Neural cell (in vitro differentiated cells): ENCODE measurements around the gene RSPH9. TPM values are rescaled to one million over a fixed set of nuclear protein-coding genes. Genes with fewer than 3 reads are reported as not detected.

Source experiments
- H2AFZ ChIP-seq: fragments of 200-600, 300-800 bp; sonication (generic), shearing (Covaris generic); 2 replicates; pipeline ENCODE4 v1.6.0; 2014; ENCODE audit warnings: low read depth, mild to moderate bottlenecking, antibody characterized with exemption, low read length, moderate library complexity
- H3F3A ChIP-seq: fragments of 200-600 bp; shearing (Covaris generic); 2 replicates; pipeline ENCODE4 v1.6.1; 2016; ENCODE audit warnings: mild to moderate bottlenecking, moderate library complexity, mixed read lengths, antibody characterized with exemption, low read length; ENCODE audit not compliant: insufficient read depth, poor library complexity, severe bottlenecking
- H3K27ac ChIP-seq: fragments of 200-600, 300-800 bp; sonication (generic), shearing (Covaris generic); 2 replicates; pipeline ENCODE4 v1.5.1; 2014; ENCODE audit warnings: mild to moderate bottlenecking, low read length, moderate library complexity
- H3K27me3 ChIP-seq: fragments of 300-800, 200-600 bp; sonication (generic), shearing (Covaris generic); 2 replicates; pipeline ENCODE4 v1.6.0; 2014; ENCODE audit warnings: mild to moderate bottlenecking, low read depth, low read length, moderate library complexity; ENCODE audit not compliant: insufficient read depth
- H3K36me3 ChIP-seq: fragments of 300-800, 200-600 bp; sonication (generic), shearing (Covaris generic); 2 replicates; pipeline ENCODE4 v1.5.1; 2014; ENCODE audit warnings: mild to moderate bottlenecking, antibody characterized with exemption, low read length, moderate library complexity; ENCODE audit not compliant: insufficient read depth
- H3K4me2 ChIP-seq: fragments of 300-800, 200-600 bp; sonication (generic), shearing (Covaris generic); 2 replicates; pipeline ENCODE4 v1.6.0; 2014; ENCODE audit warnings: mild to moderate bottlenecking, low read length
- H3K4me3 ChIP-seq: fragments of 300-800, 200-600 bp; sonication (generic), shearing (Covaris generic); 2 replicates; pipeline ENCODE4 v1.5.1; 2014; ENCODE audit warnings: mild to moderate bottlenecking, low read length, moderate library complexity
- H3K79me2 ChIP-seq: fragments of 200-600 bp; shearing (Covaris generic); replicated peaks from 2 replicates; pipeline ENCODE4 v1.6.0; 2014; ENCODE audit warnings: mild to moderate bottlenecking, low read length, moderate library complexity; ENCODE audit not compliant: insufficient read depth
- H3K9ac ChIP-seq: fragments of 300-800, 200-600 bp; sonication (generic), shearing (Covaris generic); 2 replicates; pipeline ENCODE4 v1.6.1; 2016; ENCODE audit warnings: mild to moderate bottlenecking, low read length, mixed read lengths
- H3K9me2 ChIP-seq: fragments of 200-600 bp; shearing (Covaris generic); 2 replicates; pipeline ENCODE4 v1.6.1; 2016; ENCODE audit warnings: mild to moderate bottlenecking, low read length, mixed read lengths; ENCODE audit not compliant: insufficient read depth
- H3K9me3 ChIP-seq: fragments of 200-600, 300-800 bp; sonication (generic), shearing (Covaris generic); 2 replicates; pipeline ENCODE4 v1.6.1; 2016; ENCODE audit warnings: mild to moderate bottlenecking, mixed run types, low read length, moderate library complexity, mixed read lengths
- H4K20me1 ChIP-seq: fragments of 200-600 bp; shearing (Covaris generic); 2 replicates; pipeline ENCODE4 v1.6.1; 2016; ENCODE audit warnings: mild to moderate bottlenecking, mixed run types; ENCODE audit not compliant: insufficient read depth
- EP300 ChIP-seq: fragments of 450-650 bp; conservative IDR thresholded peaks from 2 replicates; pipeline ENCODE4 v1.6.1; 2014; ENCODE audit warnings: antibody characterized with exemption, mild to moderate bottlenecking, moderate library complexity; ENCODE audit not compliant: poor library complexity, severe bottlenecking
- EZH2 ChIP-seq: fragments of 200-600, 300-800 bp; shearing (Covaris generic), sonication (generic); IDR thresholded peaks from 2 replicates; pipeline ENCODE4 v1.6.1; 2014; ENCODE audit warnings: antibody characterized with exemption, low read length, borderline replicate concordance, mild to moderate bottlenecking; ENCODE audit not compliant: insufficient read depth, poor library complexity, severe bottlenecking
- MXI1 ChIP-seq: fragments of 450-650 bp; conservative IDR thresholded peaks from 2 replicates; pipeline ENCODE4 v1.6.1; 2014; ENCODE audit warnings: antibody characterized with exemption, mild to moderate bottlenecking; ENCODE audit not compliant: poor library complexity, severe bottlenecking
- POLR2AphosphoS5 ChIP-seq: IDR thresholded peaks from 2 replicates; pipeline ENCODE4 v1.6.1; 2012
- RAD21 ChIP-seq: fragments of 450-650 bp; conservative IDR thresholded peaks from 2 replicates; pipeline ENCODE4 v1.6.1; 2014; ENCODE audit warnings: antibody characterized with exemption, mild to moderate bottlenecking, moderate library complexity
- SMC3 ChIP-seq: fragments of 450-650 bp; conservative IDR thresholded peaks from 2 replicates; pipeline ENCODE4 v1.6.1; 2014; ENCODE audit warnings: antibody characterized with exemption, mild to moderate bottlenecking, moderate library complexity; ENCODE audit not compliant: poor library complexity
- TAF1 ChIP-seq: IDR thresholded peaks from 2 replicates; pipeline ENCODE4 v1.6.1; 2012; ENCODE audit warnings: low read depth
- polyA plus RNA-seq: library from polyadenylated mRNA; depleted of rRNA; stranded (reverse); fragments of >200 nt; gene quantifications from 2 replicates; pipeline ENCODE4 v1.2.3, GENCODE V29; 2014
- TF ChIP-seq, protein P1 (sequence below): fragments of 450-650 bp; IDR thresholded peaks from 2 replicates; pipeline ENCODE4 v1.5.1; 2014; ENCODE audit warnings: antibody characterized with exemption, mild to moderate bottlenecking, moderate library complexity; ENCODE audit not compliant: poor library complexity, severe bottlenecking
- TF ChIP-seq, protein P2 (sequence below): IDR thresholded peaks from 2 replicates; pipeline ENCODE4 v1.6.1; 2012; ENCODE audit warnings: borderline replicate concordance

RSPH9 gene
- polyA plus RNA-seq, 1 donor from 2014 or later: 0.88 TPM

DNA sequence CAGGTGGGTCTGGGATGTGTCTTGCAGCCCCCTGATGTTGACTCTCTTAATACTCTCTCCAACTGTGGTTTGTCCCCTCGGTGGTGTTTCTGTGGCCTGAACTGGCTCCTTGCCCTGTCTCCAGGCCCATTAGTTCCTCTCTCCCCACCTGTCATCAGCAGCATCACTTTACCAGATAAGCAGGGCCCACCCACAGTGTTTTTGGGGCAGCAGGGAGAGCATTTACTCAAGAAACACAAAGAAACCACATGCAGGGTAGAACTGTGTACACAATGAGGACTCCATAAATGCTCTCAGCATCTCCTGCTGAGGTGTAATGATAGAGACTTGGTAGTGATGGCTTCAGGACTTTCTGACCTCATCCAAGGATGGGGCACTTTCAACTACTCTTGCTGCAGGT is 62.9 kb downstream of the RSPH9 start:
- Histone ChIP-seq H3K79me2 (no peaks in the 10 kb centered on the region), H3K4me2 (no peak overlapping the region), H3K36me3 (no peaks in the 10 kb centered on the region), H3K4me3 (no peak overlapping the region), H2AFZ (no peak overlapping the region), H3F3A (no peaks in the 10 kb centered on the region), H3K27me3 (no peaks in the 10 kb centered on the region), H3K9me3 (no peaks in the 10 kb centered on the region), H3K9me2 (no peaks in the 10 kb centered on the region), H3K27ac (no peak overlapping the region), H3K9ac (no peak overlapping the region), H4K20me1 (no peaks in the 10 kb centered on the region)
- TF ChIP-seq, protein P1, sequence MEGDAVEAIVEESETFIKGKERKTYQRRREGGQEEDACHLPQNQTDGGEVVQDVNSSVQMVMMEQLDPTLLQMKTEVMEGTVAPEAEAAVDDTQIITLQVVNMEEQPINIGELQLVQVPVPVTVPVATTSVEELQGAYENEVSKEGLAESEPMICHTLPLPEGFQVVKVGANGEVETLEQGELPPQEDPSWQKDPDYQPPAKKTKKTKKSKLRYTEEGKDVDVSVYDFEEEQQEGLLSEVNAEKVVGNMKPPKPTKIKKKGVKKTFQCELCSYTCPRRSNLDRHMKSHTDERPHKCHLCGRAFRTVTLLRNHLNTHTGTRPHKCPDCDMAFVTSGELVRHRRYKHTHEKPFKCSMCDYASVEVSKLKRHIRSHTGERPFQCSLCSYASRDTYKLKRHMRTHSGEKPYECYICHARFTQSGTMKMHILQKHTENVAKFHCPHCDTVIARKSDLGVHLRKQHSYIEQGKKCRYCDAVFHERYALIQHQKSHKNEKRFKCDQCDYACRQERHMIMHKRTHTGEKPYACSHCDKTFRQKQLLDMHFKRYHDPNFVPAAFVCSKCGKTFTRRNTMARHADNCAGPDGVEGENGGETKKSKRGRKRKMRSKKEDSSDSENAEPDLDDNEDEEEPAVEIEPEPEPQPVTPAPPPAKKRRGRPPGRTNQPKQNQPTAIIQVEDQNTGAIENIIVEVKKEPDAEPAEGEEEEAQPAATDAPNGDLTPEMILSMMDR: no peak
- no peak for TF ChIP-seq EZH2
- TF ChIP-seq TAF1: no peak
- TF ChIP-seq RAD21: no peak
- TF ChIP-seq SMC3: no peak
- no peak for TF ChIP-seq MXI1
- no peak for TF ChIP-seq EP300
- TF ChIP-seq, protein P2, sequence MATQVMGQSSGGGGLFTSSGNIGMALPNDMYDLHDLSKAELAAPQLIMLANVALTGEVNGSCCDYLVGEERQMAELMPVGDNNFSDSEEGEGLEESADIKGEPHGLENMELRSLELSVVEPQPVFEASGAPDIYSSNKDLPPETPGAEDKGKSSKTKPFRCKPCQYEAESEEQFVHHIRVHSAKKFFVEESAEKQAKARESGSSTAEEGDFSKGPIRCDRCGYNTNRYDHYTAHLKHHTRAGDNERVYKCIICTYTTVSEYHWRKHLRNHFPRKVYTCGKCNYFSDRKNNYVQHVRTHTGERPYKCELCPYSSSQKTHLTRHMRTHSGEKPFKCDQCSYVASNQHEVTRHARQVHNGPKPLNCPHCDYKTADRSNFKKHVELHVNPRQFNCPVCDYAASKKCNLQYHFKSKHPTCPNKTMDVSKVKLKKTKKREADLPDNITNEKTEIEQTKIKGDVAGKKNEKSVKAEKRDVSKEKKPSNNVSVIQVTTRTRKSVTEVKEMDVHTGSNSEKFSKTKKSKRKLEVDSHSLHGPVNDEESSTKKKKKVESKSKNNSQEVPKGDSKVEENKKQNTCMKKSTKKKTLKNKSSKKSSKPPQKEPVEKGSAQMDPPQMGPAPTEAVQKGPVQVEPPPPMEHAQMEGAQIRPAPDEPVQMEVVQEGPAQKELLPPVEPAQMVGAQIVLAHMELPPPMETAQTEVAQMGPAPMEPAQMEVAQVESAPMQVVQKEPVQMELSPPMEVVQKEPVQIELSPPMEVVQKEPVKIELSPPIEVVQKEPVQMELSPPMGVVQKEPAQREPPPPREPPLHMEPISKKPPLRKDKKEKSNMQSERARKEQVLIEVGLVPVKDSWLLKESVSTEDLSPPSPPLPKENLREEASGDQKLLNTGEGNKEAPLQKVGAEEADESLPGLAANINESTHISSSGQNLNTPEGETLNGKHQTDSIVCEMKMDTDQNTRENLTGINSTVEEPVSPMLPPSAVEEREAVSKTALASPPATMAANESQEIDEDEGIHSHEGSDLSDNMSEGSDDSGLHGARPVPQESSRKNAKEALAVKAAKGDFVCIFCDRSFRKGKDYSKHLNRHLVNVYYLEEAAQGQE: no peak
- no peak for TF ChIP-seq POLR2AphosphoS5

DNA sequence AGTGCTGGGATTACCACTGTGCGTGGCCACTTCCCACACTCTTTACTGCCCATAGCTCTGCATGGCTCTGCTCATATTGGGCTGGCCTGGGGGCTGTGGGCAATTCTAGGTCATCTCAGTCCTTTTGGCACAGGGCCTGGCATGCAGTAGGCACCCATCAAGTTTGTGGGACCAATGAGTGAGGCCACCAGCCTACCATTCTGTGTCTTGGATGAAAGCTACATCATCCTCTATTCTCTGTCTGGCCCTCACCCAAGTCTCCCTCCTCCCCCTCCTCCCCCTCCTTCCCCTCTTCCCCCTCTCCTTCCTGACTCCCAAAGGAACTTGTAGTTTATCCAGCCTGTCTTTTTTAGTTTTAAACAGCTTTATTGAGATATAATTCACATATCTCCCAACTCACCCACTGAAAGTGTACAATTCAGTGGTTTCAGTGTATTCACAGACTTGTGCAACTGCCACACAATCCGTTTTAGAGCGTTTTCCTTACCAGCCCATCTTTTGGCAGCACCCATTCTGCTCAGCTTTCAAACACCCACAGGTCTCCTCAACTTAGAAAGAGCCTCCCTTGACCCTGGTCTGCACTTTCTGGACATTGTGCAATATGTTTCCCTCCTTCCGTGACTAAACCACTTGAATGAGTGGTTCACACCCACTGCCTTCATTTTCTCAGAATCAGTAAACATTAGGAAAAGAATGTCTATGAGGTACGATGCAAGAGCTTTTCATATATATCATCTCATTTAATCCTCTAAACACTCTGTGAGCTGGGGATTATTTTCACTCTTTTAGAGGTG is 64.2 kb downstream of the RSPH9 start:
- no peak overlapping the region for H3K4me3 ChIP-seq
- H3K27me3 ChIP-seq: no peaks in the 10 kb centered on the region
- no peaks in the 10 kb centered on the region for H3K9me2 ChIP-seq
- H2AFZ ChIP-seq: no peak overlapping the region
- H4K20me1 ChIP-seq: no peaks in the 10 kb centered on the region
- TF ChIP-seq MXI1 (no peak), RAD21 (no peak), EZH2 (no peak), TAF1 (no peak), POLR2AphosphoS5 (no peak), SMC3 (no peak), EP300 (no peak)
- TF ChIP-seq, protein P1: no peak
- TF ChIP-seq, protein P2: no peak
- H3K27ac ChIP-seq: no peak overlapping the region
- no peak overlapping the region for H3K4me2 ChIP-seq
- H3K9me3 ChIP-seq: no peaks in the 10 kb centered on the region
- no peaks in the 10 kb centered on the region for H3F3A ChIP-seq
- H3K79me2 ChIP-seq: no peaks in the 10 kb centered on the region
- H3K36me3 ChIP-seq: no peaks in the 10 kb centered on the region
- H3K9ac ChIP-seq: no peak overlapping the region
